ENCODE results near the gene ZKSCAN1. TPM values are rescaled to one million over a fixed set of nuclear protein-coding genes. Genes with fewer than 3 reads are reported as not detected.
"Not testable (repeated sequence)": the region's sequence is repeated elsewhere in the genome, so short reads cannot be mapped to it uniquely, and the experiment has no call there.

Gene ZKSCAN1
- total and polyA plus RNA-seq, 11 donors, result 8.5 to 65.5 (median 37.1) TPM

DNA sequence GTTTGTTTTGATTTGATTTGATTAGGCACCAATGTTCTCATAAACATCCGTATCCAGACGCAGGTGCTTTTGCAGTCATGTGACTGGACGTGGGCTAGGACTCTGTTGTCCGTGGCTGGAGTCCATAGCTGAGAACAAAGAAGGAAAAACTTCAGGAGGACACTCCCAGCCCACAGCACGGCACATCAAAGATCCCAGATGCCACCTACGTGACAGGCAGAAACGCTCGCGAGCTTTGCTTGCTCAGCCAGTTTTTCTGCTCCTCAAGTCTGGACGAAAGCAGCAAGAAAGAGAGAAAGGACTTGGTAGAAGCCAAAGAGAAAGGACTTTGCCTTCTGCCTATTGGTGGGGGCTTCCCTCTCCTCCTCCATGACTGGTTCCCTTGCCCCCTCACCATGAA lies 6.9 kb upstream of the ZKSCAN1 start:
- TF ChIP-seq POLR2A (IDR thresholded peaks at IDR 0.05), result no peak
- TF ChIP-seq, protein P1, sequence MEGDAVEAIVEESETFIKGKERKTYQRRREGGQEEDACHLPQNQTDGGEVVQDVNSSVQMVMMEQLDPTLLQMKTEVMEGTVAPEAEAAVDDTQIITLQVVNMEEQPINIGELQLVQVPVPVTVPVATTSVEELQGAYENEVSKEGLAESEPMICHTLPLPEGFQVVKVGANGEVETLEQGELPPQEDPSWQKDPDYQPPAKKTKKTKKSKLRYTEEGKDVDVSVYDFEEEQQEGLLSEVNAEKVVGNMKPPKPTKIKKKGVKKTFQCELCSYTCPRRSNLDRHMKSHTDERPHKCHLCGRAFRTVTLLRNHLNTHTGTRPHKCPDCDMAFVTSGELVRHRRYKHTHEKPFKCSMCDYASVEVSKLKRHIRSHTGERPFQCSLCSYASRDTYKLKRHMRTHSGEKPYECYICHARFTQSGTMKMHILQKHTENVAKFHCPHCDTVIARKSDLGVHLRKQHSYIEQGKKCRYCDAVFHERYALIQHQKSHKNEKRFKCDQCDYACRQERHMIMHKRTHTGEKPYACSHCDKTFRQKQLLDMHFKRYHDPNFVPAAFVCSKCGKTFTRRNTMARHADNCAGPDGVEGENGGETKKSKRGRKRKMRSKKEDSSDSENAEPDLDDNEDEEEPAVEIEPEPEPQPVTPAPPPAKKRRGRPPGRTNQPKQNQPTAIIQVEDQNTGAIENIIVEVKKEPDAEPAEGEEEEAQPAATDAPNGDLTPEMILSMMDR (IDR thresholded peaks at IDR 0.05), result no peak
- DNase-seq (no peak), ATAC-seq (no peak)
- WGBS, 4 donors, result 69 to 83% (median 73%) methylated on average over 10 of the region's 10 CpGs
- Histone ChIP-seq H3K36me3 (no peaks in the 10 kb centered on the region), H3K27ac (no peak overlapping the region), H3K9me3 (no peaks in the 10 kb centered on the region), H3K4me1 (no peaks in the 10 kb centered on the region), H3K27me3 (no peaks in the 10 kb centered on the region), H3K4me3 (no peak overlapping the region)
- intact Hi-C loops (cut with DNase I), result no loop called here

DNA sequence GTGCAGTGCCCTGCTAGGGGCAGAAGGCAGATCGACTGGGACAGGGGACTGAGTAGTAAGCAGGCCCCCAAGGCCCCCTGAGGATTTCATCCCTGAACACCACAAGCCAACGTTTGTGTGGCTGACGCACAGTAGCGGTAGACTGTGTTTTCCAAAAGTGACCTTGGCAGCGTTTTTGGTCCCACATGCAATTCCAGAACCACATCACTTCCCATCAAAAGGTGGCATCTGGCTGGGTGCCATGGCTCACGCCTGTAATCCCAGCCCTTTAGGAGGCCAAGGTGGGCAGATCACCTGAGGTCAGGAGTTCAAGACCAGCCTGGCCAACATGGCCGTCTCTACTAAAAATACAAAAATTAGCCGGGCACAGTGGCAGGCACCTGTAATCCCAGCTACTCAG lies 5.4 kb upstream of the ZKSCAN1 start:
- H3K4me3 ChIP-seq; H3K27ac ChIP-seq; H3K4me1 ChIP-seq; H3K36me3 ChIP-seq; H3K27me3 ChIP-seq; intact Hi-C loops (cut with DNase I); DNase-seq; H3K9me3 ChIP-seq; ATAC-seq: not testable (repeated sequence)
- WGBS, 4 donors, result 79 to 85% (median 83%) methylated on average over 7 to 8 of the region's 8 CpGs

DNA sequence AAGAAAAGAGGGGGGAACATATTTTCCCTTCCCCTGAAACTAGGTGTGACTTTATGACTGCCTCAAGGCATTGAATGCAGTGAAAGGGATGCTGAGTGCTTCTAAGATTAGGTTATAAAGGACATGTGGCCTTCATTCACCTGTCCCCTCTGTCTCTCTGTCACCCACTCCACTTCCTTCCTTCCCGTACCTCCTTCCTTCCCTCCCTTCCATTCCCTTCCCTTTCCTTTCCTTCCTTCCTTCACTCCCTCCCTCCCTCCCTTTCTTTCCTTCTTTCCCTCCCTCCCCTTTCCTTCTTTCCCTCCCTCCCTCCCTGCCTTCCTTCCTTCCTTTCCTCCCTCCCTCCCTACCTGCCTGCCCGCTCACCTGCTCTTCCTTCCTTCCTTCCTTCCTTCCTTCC lies 4.5 kb upstream of the ZKSCAN1 start:
- intact Hi-C loops (cut with DNase I), result no loop called here
- no peaks in the 10 kb centered on the region for H3K9me3 ChIP-seq
- H3K27me3 ChIP-seq, result no peaks in the 10 kb centered on the region
- H3K36me3 ChIP-seq, result no peaks in the 10 kb centered on the region
- peaks cover 0 to 7% (median 0%) of the 10 kb centered on the region in 12 donors for H3K4me1 ChIP-seq
- no peak for DNase-seq
- ATAC-seq, result no peak
- H3K27ac ChIP-seq, result no peak overlapping the region
- TF ChIP-seq, protein P1 (IDR thresholded peaks at IDR 0.05), result no peak
- TF ChIP-seq POLR2A (IDR thresholded peaks at IDR 0.05), result no peak
- no peak overlapping the region for H3K4me3 ChIP-seq
- WGBS, 4 donors, result 38 to 55% (median 51%) methylated on average over 2 of the region's 2 CpGs

DNA sequence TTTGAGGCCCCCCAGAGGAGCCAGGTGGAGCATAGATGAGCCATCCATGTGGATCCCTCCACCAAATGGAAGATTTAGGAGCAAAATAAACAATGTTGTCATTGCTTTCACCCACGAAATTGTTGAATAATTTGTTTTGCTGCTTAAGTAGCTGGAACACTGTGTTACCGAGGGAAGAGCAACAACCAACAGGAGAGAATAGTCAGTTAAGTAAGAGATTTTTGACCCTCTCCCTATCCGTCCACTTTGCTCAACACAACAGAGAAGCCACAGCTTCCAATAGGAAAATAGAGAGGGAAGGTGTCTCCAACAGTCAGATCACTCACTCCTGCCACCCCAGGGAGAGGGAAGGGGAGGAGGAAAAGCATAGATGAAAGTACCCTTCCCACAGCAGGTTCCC lies 3.9 kb upstream of the ZKSCAN1 start:
- ATAC-seq, result no peak
- no peak overlapping the region for H3K27ac ChIP-seq
- 55 to 77% (median 70%) methylated on average over 3 of the region's 3 CpGs for WGBS, 4 donors
- H3K9me3 ChIP-seq, result no peaks in the 10 kb centered on the region
- no peaks in the 10 kb centered on the region for H3K27me3 ChIP-seq
- peaks cover 0 to 13% (median 4%) of the 10 kb centered on the region in 12 donors for H3K4me1 ChIP-seq
- no peak for TF ChIP-seq POLR2A (IDR thresholded peaks at IDR 0.05)
- TF ChIP-seq, protein P1 (IDR thresholded peaks at IDR 0.05), result no peak
- intact Hi-C loops (cut with DNase I), result no loop called here
- DNase-seq, result no peak
- no peak overlapping the region for H3K4me3 ChIP-seq
- no peaks in the 10 kb centered on the region for H3K36me3 ChIP-seq

DNA sequence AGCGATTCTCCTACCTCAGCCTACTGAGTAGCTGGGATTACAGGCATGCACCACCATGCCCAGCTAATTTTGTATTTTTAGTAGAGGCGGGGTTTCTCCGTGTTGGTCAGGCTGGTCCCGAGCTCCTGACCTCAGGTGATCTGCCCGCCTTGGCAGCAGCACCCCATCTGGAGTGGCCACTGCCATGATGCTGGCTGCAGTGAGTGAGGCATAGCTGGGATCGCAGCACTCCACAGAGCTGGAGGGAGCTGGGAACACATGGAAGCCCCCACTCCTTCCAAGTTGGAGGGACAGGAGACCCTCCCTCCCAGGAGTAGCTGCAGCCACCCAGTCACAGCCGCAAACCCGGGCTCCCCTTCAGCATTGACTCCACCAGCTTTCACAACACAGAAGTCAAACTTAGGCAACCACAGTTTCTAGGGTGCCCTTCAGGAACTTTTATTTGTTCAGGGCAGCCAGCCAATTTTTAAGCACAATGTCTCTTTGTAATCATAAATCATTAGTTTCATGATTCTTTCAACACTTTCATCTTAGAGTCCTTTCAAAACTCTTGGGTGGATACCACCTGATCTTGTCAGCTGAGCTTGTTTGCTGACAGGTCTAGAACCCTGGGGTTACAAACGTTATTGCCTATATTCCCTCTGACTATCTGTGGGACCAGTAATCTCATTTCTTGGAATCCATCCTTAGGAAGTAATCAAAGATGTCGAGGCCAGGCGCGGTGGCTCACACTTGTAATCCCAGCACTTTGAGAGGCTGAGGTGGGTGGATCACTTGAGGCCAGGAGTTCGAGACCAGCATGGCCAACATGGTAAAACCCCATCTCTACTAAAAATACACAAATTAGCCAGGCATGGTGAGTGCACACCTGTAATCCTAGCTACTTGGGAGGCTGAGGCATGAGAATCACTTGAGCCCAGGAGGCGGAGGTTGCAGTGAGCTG lies 2.7 kb upstream of the ZKSCAN1 start:
- DNase-seq; H3K36me3 ChIP-seq; H3K4me3 ChIP-seq; intact Hi-C loops (cut with DNase I); H3K9me3 ChIP-seq; H3K27me3 ChIP-seq; ATAC-seq; H3K27ac ChIP-seq: not testable (repeated sequence)
- 72 to 80% (median 77%) methylated on average over 14 of the region's 14 CpGs for WGBS, 4 donors
- peaks cover 0 to 25% (median 15%) of the 10 kb centered on the region in 12 donors for H3K4me1 ChIP-seq

Data from heart left ventricle (tissue), 16 donors.